Kasumi-1 (cell line): ENCODE results near the gene PLB1.

Experiments used
- DNase-seq, 2 experiments: peaks; one replicate each; lab custom pipeline; 2025; lab: John Stamatoyannopoulos, UW

The PLB1 gene

DNA sequence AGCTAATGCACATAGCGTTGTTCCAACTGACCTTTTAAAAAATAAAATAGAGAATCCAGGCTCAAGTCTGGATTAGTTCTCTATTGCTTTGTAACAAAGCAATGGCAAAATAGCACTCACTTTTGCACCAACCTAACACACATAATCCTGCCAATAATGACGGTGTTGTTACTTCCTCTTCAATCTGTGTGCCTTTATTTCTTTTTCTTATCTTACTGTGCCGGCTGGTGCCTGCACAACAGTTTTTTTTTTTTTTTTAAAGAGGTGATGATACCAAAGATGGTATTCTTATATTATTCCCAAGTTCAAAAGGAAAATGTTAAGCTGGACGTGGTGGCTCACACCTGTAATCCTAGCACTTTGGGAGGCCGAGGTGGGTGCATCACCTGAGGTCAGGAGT, 3.4 kb downstream of the PLB1 start:
- DNase-seq = no peak

DNA sequence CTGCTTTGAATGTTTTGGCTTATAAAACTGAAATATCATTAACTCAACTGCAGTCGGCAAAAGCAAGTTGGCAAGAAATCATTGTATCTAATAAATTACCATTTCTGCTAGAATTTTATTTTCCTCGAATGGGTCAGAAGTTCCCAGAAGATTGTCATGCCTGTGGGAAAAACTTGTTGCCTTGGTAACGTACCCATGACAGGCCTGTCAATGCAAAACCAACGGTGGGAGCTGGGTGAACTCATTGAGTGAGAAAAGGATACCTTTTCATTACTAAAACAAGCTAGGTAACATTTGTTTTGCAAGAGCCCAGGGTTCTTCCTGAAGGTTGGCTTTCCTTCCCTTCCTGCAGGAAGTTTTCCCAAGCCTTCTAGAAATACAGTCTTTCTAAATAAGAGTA, 9.5 kb downstream of the PLB1 start:
- no peak for DNase-seq

DNA sequence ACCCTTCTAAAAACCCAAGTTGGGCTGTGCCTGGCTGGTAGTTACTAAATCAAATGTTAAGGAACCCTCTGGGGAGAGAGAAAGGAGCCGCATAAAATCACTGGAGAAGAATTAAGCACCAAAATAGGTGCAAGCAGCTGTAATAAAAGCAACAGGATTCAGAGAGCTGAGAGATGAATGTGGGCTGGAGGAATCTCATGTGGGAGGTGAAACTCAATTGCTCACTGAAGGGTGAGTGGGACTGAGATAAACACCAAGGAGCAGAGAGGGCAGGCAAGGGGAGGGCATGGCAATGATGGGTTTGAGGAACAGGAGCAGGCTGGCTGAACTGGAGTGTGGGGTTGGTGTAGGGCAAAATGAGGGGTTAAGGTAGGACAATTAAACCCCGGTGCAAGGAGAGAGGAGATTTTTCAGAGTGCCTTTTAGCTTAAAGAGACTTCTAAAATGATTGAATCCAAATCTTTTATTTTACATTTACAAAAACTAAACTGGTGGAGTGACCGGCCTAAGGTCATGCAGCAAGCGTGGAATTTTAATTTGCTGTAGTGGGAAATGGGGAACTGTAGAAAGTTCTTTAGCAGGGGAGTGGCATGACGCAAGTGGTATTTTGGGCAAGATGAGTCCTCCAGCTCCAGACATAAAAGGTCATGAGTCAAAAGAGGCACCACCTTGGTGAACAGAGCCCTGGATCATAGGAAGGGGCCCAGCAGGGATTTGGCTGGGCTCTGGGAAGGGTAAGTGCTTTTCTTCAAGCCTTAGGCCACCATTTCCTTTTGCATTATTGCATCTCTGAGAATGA, 10.5 kb downstream of the PLB1 start:
- DNase-seq = no peak

DNA sequence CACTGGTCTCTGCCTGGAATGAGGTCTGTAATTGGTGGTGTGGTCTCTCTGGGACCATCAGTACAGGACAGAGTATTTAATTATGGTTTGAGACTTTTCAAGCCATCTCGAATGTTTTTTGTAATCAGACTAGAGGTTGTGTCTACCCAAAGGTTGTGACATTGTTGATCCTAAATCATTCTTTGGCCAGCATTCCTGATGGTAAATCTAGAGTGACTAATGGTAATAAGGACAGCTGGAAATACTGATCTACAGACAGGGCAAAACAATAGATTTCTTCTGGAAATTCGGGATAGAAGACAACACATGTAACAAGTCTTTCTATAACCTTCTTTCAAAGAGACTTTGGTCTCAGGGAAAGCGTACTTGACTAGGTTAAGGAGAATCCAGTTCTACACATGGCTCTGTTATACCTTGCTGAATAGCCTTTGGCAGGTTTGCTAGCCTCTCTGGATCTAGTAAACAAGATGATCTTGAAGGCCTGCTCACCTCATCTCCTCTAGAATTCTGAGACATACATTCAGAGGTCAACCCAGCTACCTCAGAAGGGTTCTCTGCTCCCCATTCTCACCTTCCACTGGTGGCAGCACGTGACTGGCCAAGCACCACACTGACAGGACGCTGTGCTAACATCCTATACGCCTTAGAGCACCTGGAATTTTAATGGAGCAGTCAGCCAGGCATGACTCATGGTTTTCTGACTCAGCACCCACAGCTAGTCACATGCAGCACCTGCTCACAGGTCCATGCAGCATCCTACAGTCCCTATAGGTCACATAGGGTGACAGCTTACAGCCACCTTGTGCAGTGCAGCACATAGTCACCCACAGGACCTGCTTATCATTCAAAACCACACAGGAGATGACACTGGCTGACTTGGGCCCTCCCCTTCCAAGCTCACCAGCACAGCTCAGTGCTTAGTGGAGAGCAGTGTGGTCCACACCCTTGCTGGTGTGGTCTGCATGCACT, 12.2 kb downstream of the PLB1 start:
- DNase-seq = no peak

DNA sequence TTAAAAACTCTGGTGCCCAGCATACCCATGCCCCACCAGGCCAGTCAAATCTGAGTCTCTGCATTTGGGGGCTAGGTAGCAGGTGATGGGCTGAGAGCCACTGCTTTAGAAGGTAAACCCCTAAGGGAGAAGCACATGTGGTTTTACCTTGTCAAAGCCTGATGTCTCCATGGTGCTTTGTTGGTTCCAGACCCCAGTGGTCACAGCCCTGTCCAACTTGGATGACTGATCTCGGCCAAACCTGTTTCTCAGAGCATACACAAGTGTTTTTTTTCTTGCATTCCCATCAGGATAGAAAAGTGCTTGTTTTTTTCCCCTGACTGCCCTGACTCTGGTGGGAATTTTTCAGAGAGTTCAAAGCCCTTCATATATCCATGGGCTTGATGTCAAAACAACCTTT, 13.5 kb downstream of the PLB1 start:
- no peak for DNase-seq

DNA sequence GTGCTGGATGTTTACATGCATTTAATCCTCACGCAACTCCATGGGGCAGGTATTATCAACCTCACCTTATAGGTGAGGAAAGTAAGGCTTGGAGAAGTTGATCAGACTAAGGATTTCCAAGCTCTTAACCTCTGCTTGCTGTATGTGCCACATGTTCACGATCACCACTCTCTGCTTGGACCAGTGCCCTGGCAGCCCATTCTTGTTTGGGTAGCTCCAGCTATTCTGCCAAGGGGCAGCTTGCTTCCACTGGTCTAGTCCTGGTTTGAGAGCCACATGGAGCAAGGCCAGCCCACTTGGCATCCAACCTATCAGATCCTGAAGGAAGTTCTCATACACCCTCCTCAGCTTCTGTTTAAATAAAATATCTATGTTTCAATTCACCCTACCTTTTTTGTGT, 14.3 kb downstream of the PLB1 start:
- no peak for DNase-seq

DNA sequence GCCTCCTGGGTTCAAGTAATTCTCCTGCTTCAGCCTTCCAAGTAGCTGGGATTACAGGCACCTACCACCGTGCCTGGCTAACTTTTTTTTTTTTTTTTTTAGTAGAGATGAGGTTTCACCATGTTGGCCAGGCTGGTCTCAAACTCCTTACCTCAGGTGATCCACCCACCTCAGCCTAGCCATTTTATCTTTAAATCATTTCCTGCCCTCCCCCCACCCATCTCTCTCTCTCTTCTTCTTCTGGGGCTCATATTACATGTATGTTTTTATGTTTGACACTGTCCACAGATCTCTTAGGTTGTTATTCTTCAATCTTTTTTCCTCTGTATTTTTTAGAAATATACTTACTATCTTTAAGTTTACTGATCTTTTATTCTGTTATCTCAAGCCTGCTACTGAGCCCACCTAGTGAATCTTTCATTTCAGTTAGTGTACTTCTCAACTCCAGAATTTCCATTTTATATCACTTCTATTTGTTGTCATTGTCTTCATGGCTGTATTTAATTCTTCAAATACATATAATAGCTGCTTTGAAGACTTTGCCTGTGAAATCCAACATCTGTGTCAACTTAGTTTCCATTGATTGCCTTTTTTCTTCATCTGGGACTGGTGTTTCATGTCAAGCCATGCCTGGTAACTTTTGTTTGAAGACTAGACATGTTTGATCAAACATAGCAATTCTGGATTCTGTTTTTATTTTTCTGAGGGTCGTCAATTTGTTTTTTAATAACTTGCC, 16.2 kb downstream of the PLB1 start:
- DNase-seq = no peak

DNA sequence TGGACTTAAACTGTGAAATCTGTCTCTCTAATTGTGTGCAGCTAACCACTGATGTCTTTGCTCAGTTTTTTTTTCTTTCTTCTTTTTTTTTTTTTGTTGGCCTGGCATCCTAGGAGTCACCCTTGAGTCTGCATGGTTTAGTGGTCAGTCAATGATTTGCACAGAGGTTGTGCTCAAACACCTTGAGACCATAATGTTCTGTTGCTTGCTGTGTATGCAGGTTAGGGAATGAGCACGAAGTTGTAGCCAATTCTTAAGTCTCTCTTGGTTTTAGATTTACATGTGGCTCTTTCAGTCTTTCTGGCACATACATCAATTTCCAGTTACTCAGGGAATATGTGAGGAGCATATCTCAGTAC, 16.7 kb downstream of the PLB1 start:
- DNase-seq = no peak

DNA sequence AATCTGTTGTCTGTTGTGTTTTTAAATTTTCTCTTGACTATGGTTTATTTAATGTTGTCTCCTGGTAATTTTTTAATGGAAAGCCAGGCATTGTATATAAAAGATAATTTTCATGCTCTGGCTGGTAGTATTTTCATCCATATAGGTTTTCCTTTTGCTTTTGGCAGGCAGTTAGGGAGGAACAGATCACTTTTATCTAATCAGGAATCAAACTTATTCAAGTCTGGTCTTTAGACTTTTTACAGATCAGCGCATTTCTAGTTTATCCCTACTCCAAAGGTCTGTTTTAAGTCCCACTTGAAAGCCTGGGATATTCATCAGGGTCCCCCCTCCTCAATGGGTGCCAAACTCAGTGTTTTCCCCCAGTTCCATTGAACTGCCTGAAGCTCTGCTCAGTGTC, 17.2 kb downstream of the PLB1 start:
- no peak for DNase-seq

DNA sequence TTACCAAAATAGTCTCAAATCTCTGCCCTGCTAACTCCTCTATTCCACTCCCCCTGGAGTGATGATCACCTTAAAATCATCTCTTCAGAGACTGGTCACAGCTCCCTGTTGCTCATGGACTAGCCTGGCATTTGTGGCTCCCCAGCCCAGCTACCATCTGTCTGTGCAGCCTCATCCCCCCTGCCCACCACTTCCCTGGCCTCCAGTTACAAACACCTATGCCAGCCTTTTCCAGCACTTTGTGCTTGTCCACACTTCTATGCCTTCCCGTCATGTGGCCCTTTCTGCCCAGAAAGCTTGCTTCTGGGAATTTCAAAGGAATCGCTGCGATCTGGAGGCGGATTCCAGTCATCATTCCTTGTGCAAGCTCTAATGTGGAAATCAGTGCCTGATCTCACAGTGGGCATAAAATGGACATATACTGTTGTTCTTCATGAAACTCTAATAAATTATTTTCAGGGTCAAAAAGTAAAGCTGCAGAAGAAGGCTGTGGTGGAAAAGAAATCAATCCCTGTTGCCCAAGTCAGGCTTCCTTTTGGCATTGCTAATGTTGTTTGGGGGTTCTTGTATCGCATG, 19.4 kb downstream of the PLB1 start:
- DNase-seq = no peak

DNA sequence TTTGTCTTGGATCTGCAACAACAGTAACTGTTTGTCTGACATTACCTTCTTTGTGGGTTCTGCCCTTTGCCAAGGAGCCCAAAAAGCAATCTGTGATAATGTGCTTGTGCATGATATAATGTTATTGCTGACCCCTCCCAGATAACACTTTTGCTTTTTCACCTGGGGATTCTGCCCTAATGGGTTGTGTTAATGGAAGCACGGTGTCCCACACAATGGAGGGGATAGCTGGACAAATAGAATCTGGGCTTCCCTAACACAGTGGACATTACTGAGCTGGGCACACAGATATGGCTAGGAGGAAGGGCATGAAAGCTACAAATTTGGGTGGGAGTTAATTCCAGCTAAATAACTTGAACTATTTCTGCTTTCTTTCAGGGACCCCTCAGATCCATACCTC, 20.6 kb downstream of the PLB1 start:
- DNase-seq = no peak

DNA sequence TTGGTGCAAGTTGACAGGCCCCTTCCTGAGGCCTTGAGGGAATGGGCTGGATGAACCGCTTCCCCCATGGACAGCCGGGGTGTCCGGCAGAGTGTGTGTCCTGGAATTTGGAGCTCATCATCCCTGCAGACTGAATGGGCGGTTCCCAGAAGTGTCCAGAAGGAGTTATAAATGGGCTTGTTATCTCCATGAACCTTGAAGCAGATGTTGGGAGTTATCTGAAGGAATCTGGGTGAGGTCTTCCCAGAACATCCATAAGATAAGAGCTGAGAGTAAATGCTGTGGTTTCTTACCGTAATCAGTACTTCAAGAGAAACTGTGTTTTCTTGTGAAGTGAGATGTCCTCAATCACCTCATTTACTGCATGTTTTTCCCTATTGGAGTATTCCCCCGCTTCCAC, 21.1 kb downstream of the PLB1 start:
- DNase-seq = no peak

DNA sequence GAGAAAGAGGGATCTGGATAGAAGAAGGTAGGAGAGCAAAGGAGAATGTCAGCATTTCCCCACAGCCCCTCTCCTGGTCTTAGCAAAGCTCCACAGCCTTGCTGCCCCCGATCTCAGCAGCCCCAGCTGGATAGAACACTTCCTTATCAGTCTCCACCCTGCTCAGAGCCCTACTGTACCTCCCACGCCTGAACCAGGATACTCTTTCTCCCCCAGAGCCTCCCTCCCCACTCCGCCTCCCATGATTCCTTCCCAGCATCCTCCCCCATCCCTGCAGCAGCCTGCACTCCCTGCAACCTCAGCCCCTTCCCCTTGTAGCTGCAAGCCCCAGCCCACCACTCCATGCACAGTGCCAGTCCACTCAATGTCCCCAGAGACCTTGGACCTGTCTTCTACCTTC, 25.8 kb downstream of the PLB1 start:
- peak; percentile 17 to 46 for DNase-seq

DNA sequence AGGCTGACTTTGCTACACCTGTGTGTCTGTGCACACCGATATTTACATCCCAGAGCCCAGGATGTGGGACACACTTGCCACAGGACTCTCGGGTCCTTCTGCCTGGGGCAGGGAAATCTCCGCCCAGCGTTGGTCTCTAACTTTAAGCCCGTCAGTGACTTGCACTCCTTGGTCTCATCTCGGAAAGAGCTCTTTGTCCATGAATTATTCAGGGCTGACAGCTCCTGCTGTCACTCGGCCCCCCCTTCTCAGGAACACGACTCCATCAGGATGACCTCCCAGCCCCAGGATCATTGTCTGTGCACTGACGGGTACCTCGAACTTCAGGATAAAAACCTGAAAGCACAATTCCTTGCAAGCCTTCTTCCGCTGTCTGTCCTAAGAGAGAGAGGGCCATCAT, 26.6 kb downstream of the PLB1 start:
- no peak for DNase-seq

DNA sequence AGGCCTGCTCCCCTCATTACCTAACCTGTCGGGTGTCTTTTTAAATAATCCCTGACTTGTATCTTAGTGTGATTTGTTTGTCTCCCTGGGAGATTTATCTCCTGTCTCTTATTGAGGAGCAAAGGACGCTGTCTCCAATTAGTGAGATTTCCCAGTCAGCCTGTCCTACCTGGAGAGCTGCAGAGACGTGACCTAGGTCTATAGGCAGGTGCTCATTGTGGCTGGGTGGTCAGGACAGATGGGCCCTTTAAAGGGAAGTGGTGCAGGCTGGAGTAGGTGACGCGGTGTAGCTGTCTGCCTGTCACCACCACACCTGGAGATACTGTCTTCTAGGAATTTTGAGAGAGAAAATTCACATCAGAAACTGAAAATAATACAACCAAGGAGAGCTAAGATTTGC, 28.0 kb downstream of the PLB1 start:
- no peak for DNase-seq

DNA sequence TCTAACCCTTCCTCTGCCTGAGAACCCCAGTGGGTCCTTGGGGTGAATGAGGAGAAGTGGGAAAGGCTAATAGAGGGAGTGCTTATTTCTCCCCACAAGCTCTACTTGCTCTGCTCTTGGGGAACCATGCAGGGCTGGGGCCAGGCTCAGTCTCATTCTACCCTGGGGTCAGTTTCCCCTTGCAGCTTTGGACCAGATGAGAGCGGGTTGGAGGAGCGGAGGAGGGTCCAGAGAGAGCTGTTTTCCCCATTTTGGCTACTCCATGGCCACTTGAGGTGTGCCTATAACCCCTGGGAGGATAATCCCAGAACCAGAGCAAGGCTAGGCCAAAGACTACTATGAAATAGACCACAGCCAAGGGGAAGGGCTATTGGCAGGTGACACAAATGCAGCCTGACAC, 29.6 kb downstream of the PLB1 start:
- no peak for DNase-seq

DNA sequence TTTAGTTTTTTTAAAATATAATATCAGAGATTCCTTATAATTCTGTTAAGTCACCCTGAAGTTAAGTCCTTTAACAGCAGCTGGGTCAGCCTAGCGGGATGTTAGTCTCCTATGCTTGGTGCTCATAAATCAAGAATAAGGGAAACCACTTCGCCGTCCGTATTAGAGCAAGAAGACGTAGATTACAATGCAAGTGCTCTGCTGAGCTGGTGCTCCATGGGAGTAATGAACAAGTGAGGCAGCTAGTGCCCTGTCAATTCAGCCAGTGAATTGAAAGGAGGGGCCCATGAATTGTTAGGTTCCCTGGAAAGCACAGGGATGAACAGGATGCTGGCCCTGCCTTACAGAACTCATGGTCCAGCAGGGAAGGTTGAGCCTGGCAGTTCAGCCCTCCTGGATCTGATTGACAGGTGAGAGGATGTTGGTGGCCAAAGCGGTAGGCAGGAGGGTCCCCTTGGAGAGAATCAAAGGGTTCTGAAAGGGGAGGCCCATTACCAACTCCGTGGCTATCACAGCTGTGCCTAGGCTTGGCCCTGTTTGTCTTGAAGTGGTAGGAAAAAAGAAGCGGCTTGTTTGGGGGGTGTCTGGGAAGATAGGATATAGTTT, 30.8 kb downstream of the PLB1 start:
- DNase-seq = no peak

DNA sequence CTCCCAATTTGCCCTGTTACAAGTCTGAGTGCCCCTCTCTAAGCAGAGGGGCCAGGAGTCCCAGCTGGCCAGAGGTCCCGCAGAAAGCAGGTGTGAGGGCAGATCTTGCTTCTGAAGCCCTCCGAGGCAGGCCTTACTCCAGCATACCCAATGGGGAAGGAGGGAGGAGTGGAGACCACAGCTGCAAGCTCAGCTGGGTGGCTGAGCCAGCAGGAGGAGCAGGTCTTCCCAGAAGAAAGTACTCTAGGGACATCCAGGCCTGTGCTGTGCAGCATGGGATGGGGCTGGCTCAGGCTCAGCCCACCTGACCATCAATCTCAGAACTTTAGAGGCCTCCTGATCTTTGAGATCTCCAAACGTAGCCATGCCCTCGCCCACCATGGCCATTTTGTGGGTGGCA, 31.3 kb downstream of the PLB1 start:
- no peak for DNase-seq

DNA sequence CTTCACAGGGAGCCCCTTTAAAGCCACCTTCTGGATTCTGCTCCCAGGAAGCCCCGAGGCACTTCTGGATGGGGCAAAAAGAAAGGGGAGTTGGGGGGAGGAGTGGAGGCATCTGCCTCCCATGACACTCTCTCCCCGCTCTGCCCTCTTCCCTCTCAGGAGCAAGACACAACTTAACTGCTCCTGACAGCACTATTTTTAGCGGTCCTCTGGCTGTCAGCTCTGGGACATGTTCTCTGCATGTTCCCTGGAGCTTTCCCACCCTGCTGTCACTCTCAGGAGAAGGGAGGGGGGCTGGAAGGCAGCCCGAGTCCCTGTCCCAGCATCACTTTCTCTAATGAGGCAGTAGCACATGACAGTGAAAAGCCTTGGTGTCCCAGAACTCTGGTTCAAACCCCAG, 32.3 kb downstream of the PLB1 start:
- no peak for DNase-seq

DNA sequence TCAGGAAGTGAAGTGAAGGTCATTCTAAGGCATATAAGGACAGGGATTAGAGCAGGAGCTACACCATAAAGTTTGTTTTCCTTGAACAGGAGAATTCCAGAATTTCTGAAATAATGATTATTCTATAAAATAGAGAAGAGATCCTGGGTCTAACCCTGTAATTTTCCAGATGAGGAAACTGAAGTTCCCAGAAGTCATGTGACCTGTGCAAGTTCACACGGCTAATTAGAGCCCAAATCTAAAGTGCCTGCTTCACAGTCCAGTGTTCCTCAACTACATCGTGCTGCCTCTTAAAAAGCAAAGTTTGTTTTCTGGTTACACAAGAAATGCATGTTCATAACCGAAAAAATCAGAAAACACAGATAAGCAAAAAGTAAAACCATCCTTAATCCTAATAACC, 34.9 kb downstream of the PLB1 start:
- DNase-seq = no peak

DNA sequence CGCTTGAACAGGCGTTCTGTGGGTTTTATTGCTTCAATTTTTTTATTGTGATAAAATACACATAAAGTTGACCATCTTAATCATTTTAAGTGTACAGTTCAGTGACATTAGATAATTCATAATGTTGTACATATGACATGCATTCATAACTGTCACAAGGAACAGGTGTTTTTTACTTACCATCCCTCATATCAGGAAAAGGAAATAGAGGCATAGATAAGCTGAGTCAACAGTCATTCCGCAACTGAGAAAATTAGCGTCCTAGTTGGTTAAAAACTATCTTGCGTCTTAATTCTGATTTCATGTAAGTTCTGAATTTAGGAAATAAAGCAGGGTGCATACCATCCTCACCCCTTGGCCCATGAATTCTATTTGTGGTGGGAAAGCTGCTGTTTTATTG, 36.5 kb downstream of the PLB1 start:
- DNase-seq = no peak
